Kidney (tissue), 14 donors: ENCODE measurements around the gene VPS13C. TPM values are rescaled to one million over a fixed set of nuclear protein-coding genes. Genes with fewer than 3 reads are reported as not detected.

ENCODE experiments used
- DNase-seq, 5 donors: peaks; one replicate each; pipeline ENCODE4 v3.0.0-alpha.2; 2013 to 2020
- FAIRE-seq: peaks from 2 replicates; lab custom pipeline; 2012; peaks lifted over from hg19 to GRCh38; lab: Jason Lieb, UNC
- H3K27ac ChIP-seq, 2 donors: one replicate each; pipeline ENCODE4 v1.7.0; 2013; ENCODE audit warnings: low read depth in 2 of 2, low read length in 2 of 2, inconsistent platforms in 1 of 2
- H3K27me3 ChIP-seq: one replicate; pipeline ENCODE4 v1.7.1; 2013; ENCODE audit warnings: low read length, inconsistent platforms; ENCODE audit not compliant: control insufficient read depth, insufficient read depth
- H3K36me3 ChIP-seq, 3 donors: one replicate each; pipeline versions ENCODE4 v1.7.0 to v1.7.1; 2013; ENCODE audit warnings: low read length in 3 of 3, control low read depth in 1 of 3, inconsistent platforms in 1 of 3; ENCODE audit not compliant: insufficient read depth in 3 of 3, control insufficient read depth in 2 of 3
- H3K4me1 ChIP-seq, 3 donors: one replicate each; pipeline versions ENCODE4 v1.7.0 to v1.7.1; 2013; ENCODE audit warnings: low read length in 3 of 3, inconsistent platforms in 1 of 3, low read depth in 1 of 3; ENCODE audit not compliant: control insufficient read depth in 2 of 3, insufficient read depth in 2 of 3
- H3K4me3 ChIP-seq, 3 donors: one replicate each; pipeline versions ENCODE4 v1.7.0 to v1.8.1; 2013; ENCODE audit warnings: low read length in 3 of 3, control low read depth in 1 of 3, inconsistent platforms in 1 of 3
- H3K9ac ChIP-seq, 3 donors: one replicate each; pipeline versions ENCODE4 v1.7.0 to v1.7.1; 2013; ENCODE audit warnings: low read length in 3 of 3, control low read depth in 1 of 3, inconsistent platforms in 1 of 3
- H3K9me3 ChIP-seq, 3 donors: one replicate each; pipeline versions ENCODE4 v1.7.0 to v1.7.1; 2013; ENCODE audit warnings: low read length in 3 of 3, control low read depth in 1 of 3, inconsistent platforms in 1 of 3; ENCODE audit not compliant: control insufficient read depth in 2 of 3, insufficient read depth in 1 of 3
- intact Hi-C: fragments of 100-400 bp; cut with DNase I; formaldehyde crosslinking; loops from one replicate; pipeline ENCODE4 v1.11.1; 2022
- polyA plus RNA-seq: library from polyadenylated mRNA; stranded (reverse); fragments of 350-450 nt; fragmentation: Illumina TruSeq; extraction: RNeasy Lipid Tissue Mini Kit (QIAGEN cat#74804); gene quantifications from one replicate; pipeline ENCODE4 v1.2.3, GENCODE V29; 2014; ENCODE audit warnings: low read depth, low replicate concordance; ENCODE audit not compliant: insufficient read depth
- total RNA-seq: library from RNA; stranded (reverse); fragmentation: NEBNext Ultra II Directional; extraction: Animal tissue kit (Norgen Biotek cat#: 25700); gene quantifications from one replicate; pipeline ENCODE4 v1.2.1, GENCODE V29; 2021
- TF ChIP-seq, protein P1 (sequence below): IDR thresholded peaks from 3 replicates; pipeline ENCODE4 v1.5.1; 2012; ENCODE audit warnings: mild to moderate bottlenecking, moderate library complexity, borderline replicate concordance; ENCODE audit not compliant: insufficient read depth; ENCODE audit errors: extremely low read depth
- donor health status: control.
- donor health status: control.
- donor health status: control.
- donor health status: control.
- donor health status: control.
- donor health status: DM: yes; HTN: yes; CAD: no.
- donor health status: Normal renal cell carcinoma (clear cell type).

VPS13C gene
- total and polyA plus RNA-seq, 2 donors from 2014 or later = 12.5 to 106 TPM

DNA sequence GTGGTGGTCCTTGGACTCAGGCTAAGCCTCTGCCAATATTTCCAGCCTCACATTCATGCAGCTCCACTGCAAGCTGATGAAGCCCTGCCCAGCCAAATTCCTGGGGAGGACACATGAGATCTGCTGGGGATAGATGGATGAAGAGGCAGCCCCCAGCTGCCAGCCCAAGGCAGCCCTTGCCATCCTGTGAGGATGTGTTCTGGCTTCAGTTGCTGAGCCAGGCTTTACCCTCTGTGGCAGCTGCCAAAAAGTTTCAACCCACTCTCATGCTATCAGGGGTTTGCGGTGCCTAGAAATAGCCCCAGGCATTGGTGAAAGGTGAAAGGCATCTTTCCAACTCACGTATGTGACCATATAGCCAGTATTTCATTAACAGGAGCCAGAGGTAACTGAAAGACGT, 44.2 kb upstream of the VPS13C start:
- Histone ChIP-seq H3K4me1 (peaks cover 0 to 5% (median 2%) of the 10 kb centered on the region in 3 donors), H3K9me3 (no peaks in the 10 kb centered on the region), H3K4me3 (no peak overlapping the region), H3K27ac (no peak overlapping the region), H3K27me3 (no peaks in the 10 kb centered on the region), H3K9ac (no peak overlapping the region), H3K36me3 (no peaks in the 10 kb centered on the region)
- FAIRE-seq = no peak
- no peak for DNase-seq
- TF ChIP-seq, protein P1, sequence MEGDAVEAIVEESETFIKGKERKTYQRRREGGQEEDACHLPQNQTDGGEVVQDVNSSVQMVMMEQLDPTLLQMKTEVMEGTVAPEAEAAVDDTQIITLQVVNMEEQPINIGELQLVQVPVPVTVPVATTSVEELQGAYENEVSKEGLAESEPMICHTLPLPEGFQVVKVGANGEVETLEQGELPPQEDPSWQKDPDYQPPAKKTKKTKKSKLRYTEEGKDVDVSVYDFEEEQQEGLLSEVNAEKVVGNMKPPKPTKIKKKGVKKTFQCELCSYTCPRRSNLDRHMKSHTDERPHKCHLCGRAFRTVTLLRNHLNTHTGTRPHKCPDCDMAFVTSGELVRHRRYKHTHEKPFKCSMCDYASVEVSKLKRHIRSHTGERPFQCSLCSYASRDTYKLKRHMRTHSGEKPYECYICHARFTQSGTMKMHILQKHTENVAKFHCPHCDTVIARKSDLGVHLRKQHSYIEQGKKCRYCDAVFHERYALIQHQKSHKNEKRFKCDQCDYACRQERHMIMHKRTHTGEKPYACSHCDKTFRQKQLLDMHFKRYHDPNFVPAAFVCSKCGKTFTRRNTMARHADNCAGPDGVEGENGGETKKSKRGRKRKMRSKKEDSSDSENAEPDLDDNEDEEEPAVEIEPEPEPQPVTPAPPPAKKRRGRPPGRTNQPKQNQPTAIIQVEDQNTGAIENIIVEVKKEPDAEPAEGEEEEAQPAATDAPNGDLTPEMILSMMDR = no peak
- intact Hi-C loops = no loop called here

DNA sequence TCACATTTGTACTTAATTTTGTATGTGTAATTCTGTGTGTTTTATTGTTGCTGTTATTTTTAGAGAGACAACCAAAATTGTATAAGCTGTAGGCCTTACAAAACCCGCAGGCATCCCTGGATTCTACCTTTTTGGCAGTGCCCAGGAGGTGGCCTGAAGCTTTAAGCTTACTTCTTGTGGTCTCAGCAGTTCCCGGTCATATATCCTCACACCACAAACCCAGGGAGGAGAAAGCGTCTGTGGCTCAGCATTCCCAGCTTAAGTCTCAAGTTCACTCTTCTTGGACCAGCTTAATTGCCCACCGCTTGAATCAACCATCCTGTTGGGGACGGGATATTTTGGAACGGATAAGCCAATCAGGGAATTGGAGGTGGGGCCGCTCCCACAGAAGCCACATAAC, 43.2 kb upstream of the VPS13C start:
- Histone ChIP-seq H3K4me1 (peaks cover 0 to 5% (median 1%) of the 10 kb centered on the region in 3 donors), H3K36me3 (no peaks in the 10 kb centered on the region), H3K27ac (no peak overlapping the region), H3K27me3 (no peaks in the 10 kb centered on the region), H3K9me3 (no peaks in the 10 kb centered on the region), H3K9ac (no peak overlapping the region), H3K4me3 (no peak overlapping the region)
- TF ChIP-seq, protein P1 = no peak
- intact Hi-C loops = no loop called here
- no peak for FAIRE-seq
- DNase-seq = no peak

DNA sequence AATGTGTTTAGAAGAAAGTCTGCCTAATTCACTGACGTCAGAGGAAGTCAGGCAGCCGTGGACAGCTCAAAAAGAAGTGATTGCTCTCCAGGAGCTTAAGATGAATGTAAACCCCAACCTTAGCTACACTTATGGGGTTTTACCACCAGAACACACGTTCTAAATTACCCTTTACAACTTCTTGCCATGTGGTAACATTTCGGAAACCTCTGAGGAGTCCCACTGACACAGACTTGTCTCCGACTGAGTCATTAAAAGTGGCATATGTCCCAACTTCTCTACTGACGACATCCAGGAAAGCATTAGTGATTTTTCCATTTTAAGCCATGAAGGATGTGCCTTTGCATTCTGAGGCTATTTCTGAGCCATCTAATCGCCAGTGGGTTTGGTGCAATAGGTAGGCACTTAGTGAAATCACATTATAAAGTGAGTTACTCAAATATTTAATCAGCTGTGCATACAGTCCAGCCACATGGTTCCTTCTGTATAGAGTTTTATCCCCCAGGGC, 38.9 kb upstream of the VPS13C start:
- intact Hi-C loops = no loop called here
- TF ChIP-seq, protein P1 = no peak
- H3K9ac ChIP-seq = no peak overlapping the region
- DNase-seq (no peak), FAIRE-seq (no peak)
- H3K27me3 ChIP-seq = no peaks in the 10 kb centered on the region
- H3K36me3 ChIP-seq = no peaks in the 10 kb centered on the region
- no peak overlapping the region for H3K27ac ChIP-seq
- no peak overlapping the region for H3K4me3 ChIP-seq
- no peaks in the 10 kb centered on the region for H3K9me3 ChIP-seq
- no peaks in the 10 kb centered on the region for H3K4me1 ChIP-seq

DNA sequence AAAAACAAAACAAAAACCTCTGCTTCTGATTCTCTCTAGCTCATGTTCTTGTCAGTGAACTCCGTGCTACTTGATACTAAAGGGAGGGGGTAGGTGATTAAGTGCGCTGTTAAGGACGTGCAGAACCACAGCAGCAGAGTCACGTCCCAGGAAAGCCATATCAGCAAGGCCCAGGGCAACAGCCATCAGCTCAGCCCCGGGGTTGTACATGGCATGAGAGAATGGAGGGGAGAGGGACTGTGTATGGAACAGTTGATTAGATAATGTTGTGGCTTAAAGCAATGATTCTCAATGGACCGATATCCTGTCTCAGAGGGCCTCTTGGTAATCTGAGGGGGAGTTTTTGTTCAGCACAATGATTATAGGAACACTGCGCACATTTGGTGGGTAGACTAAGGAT, 34.1 kb upstream of the VPS13C start:
- FAIRE-seq (no peak), DNase-seq (peak in 3 of 5 donors; percentile 39 to 55 (median 40))
- Histone ChIP-seq H3K36me3 (no peaks in the 10 kb centered on the region), H3K4me3 (no peak overlapping the region), H3K27me3 (no peaks in the 10 kb centered on the region), H3K9ac (no peak overlapping the region), H3K4me1 (no peaks in the 10 kb centered on the region), H3K27ac (no peak overlapping the region), H3K9me3 (no peaks in the 10 kb centered on the region)
- intact Hi-C loops = loop anchor here (5.0 kb wide), 1 partner anchor 58 kb away; no protein-coding TSS in a partner anchor
- TF ChIP-seq, protein P1 = no peak
